Skeletal muscle cell (primary cell): Measurements from ENCODE around the gene TBL3.
"Not testable (repeated sequence)": the region's sequence is repeated elsewhere in the genome, so short reads cannot be mapped to it uniquely, and the experiment has no call there.

Source experiments
- DNase-seq: peaks from one replicate; pipeline ENCODE4 v3.0.0-alpha.2; 2010; ENCODE audit warnings: low read depth
- H3K4me3 ChIP-seq: 2 replicates; pipeline ENCODE4 v1.5.1; 2011; ENCODE audit warnings: low read depth, mild to moderate bottlenecking, control low read depth, low read length, moderate library complexity

Gene TBL3

GRCh38 chr16:1942047-1942809 is 29.6 kb upstream of the TBL3 start:
- H3K4me3 ChIP-seq = peak overlapping the region; percentile 93
- DNase-seq = no peak

DNA sequence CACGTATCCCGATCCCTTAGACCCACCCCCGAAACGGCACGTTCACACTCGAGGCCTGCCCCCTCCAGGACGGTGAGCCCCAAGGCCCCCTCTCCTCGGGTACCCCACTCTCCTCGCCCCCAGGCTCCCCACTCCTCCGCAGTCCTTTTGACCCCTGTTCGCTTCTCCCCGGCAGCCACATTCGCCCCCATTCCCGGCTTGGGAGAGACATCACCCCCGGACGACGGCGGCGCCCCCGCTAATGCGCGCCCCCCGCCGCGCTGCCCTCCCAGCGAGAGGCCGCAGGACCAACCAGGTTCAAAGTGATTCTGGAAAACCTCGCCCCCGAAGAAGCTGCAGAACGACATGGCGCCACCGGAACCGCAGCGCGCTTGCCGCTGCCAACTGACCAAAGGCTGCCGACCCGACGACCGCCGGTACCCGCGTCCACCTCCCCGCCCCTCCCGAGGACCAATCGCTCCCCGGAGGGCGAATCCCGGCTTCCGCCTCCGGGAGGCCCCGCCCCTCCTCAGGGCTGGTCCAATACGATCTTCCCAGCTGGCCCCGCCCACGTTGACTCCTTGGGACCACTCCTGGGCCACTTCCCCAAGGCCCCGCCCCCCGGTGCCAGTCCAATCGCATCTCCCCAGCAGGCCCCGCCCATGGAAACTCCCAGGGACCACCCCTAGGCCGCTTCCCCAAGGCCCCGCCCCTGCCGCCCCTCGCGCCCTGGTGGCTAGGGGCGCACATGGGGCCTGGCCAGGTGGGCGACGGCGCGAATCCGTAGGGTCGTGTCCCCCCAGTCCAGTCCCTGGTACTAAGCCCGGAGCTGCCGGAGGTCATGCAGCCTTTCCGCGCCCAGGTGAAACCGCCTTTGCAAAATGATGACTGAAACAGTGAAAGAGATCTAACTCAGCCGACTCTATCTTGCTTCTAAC is 28.8 kb upstream of the TBL3 start, which contains the start of gene MSRB1:
Gene MSRB1, minus strand, starts transcription at position 390 of the 917 bp plus-strand sequence. Its CDS starts 43 bp downstream, at position 347.
- peak; percentile 91 for DNase-seq

GRCh38 chr16:1944612-1945199 is 27.1 kb upstream of the TBL3 start:
- no peak overlapping the region for H3K4me3 ChIP-seq
- DNase-seq = no peak

More for the DNA sequence above, 28.8 kb upstream of the TBL3 start, which contains the start of gene MSRB1:
- H3K4me3 ChIP-seq = peak within 1 kb of the TSS; percentile 93

GRCh38 chr16:1945559-1946391 is 26.1 kb upstream of the TBL3 start:
- H3K4me3 ChIP-seq = no peak overlapping the region
- no peak for DNase-seq

GRCh38 chr16:1946495-1947368 is 25.1 kb upstream of the TBL3 start:
- DNase-seq = no peak
- no peak overlapping the region for H3K4me3 ChIP-seq

DNA sequence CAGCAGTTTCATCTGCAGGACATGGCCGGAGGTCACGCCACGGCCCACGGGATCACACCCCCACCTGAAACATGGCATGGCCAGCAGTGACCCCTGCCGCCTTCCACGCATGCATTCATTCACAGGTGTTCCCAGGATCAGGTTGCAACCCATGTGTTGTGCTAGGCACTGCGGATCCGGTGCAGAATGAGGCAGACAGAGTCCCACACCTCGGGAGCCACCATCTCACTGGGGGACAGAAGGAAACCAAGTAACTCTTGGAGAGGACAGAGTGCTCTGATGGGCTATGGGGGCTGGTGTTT is 24.5 kb upstream of the TBL3 start:
- H3K4me3 ChIP-seq = no peak overlapping the region
- no peak for DNase-seq

DNA sequence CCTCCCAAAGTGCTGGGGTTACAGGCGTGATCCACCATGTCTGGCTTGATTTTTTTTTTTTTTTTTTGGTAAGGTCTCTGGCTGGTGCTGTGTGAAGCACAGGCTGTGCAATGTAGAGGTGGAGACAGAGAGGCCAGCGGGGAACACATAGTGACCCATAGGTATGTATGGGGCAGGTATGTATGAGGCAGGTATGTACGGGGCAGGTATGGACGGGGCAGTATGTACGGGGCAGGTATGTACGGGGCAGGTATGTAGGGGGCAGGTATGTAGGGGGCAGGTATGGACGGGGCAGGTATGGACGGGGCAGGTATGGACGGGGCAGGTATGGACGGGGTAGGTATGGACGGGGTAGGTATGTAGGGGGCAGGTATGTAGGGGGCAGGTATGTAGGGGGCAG is 22.3 kb upstream of the TBL3 start:
- DNase-seq = no peak
- H3K4me3 ChIP-seq = no peak overlapping the region

DNA sequence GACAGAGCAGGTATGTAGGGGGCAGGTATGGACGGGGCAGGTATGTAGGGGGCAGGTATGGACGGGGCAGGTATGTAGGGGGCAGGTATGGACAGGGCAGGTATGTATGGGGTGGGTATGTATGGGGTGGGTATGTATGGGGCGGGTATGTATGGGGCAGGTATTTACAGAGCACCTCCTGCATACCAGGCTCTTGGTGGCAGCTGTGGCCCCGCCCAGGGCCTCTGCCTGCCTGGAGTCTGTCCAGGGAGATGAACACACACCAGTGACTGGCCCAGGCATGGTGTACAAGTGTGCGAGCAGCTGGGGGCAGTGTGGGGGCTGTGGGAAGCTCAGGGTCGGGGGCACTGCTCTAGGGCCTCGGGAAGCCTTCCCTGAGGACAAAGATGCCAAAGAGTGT is 21.8 kb upstream of the TBL3 start:
- no peak overlapping the region for H3K4me3 ChIP-seq
- no peak for DNase-seq

GRCh38 chr16:1950559-1950958 is 21.3 kb upstream of the TBL3 start:
- DNase-seq = no peak
- no peak overlapping the region for H3K4me3 ChIP-seq

GRCh38 chr16:1953734-1954133 is 18.1 kb upstream of the TBL3 start:
- H3K4me3 ChIP-seq = no peak overlapping the region
- DNase-seq = no peak

- not testable (repeated sequence) for DNase-seq, H3K4me3 ChIP-seq
Measured at GRCh38 chr16:1957434-1958142, 14.3 kb upstream of the TBL3 start.

DNA sequence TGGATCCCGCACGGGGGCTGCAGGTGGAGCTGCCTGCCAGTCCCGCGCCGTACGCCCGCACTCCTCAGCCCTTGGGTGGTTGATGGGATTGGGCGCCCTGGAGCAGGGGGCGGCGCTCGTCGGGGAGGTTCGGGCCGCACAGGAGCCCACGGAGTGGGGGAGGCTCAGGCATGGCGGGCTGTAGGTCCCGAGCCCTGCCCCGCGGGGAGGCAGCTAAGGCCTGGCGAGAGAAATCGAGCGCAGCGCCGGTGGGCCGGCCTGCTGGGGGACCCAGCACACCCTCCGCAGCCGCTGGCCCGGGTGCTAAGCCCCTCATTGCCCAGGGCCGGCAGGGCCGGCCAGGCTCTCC is 13.7 kb upstream of the TBL3 start:
- not testable (repeated sequence) for H3K4me3 ChIP-seq, DNase-seq

- no peak for DNase-seq
- H3K4me3 ChIP-seq = peak overlapping the region; percentile 87
Measured at GRCh38 chr16:1958715-1959268, 13.1 kb upstream of the TBL3 start.

- H3K4me3 ChIP-seq = peak within 1 kb of the TSS; percentile 87
- DNase-seq = peak; percentile 58
Measured at GRCh38 chr16:1959269-1960039, 12.4 kb upstream of the TBL3 start, which contains the start of gene NDUFB10. NDUFB10 (plus strand) TSS chr16:1959538; CDS start chr16:1959625, 87 bp downstream.

DNA sequence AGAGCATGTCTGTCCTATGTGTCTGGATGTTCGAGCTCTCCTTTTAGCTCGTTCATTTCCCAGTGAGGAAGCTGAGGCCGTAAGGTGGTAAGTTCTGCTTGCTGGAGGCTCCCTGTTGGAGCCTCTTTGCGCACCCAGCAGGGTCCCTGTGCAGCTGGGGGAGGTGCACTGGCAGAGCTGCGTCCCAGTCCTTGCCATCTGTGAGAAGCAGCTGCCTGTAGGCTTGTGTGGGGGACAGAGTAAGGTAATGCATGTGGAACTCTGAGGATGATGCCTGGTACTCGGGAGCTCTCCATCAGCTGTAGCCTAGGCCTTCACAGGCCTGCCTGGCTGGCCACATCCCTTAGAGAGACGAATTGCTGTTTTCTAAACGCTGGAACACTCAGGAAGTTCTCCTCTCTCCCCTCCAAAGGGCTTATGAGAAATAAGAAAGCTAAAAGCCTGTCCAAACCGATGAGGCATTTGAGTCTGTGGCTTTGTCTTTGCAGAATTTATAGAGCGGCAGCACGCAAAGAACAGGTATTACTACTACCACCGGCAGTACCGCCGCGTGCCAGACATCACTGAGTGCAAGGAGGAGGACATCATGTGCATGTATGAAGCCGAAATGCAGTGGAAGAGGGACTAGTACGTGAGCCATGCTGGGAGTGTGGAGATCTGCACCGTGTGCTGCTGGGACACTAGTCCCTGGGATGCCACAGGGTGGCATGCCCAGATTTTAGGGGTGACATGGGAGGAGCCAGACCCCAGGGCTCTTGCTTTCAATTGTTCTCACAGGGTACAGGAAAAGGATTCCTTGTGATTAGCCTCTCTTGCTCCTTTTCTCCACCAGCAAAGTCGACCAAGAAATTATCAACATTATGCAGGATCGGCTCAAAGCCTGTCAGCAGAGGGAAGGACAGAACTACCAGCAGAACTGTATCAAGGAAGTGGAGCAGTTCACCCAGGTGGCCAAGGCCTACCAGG is 10.9 kb upstream of the TBL3 start:
- peak overlapping the region; percentile 87 for H3K4me3 ChIP-seq
- no peak for DNase-seq

- DNase-seq = no peak
- no peak overlapping the region for H3K4me3 ChIP-seq
Measured at GRCh38 chr16:1961651-1962067, 10.2 kb upstream of the TBL3 start.
